HG02938 (cell line): ENCODE measurements around the gene PHACTR3.

ENCODE experiments used
- ATAC-seq: cut with Tn5 transposase; IDR thresholded peaks from one replicate; pipeline ENCODE4 v1.9.1; 2021; ENCODE audit warnings: mild to moderate bottlenecking, moderate library complexity; ENCODE audit not compliant: unreplicated experiment

Gene PHACTR3

GRCh38 chr20:59668926-59669850, 64.8 kb downstream of the PHACTR3 start:
- ATAC-seq: no peak

- no peak for ATAC-seq
Observed at GRCh38 chr20:59670786-59671492, 66.6 kb downstream of the PHACTR3 start.

GRCh38 chr20:59671661-59672471, 67.5 kb downstream of the PHACTR3 start:
- ATAC-seq: no peak

GRCh38 chr20:59672576-59672975, 68.2 kb downstream of the PHACTR3 start:
- ATAC-seq: no peak

GRCh38 chr20:59673288-59673997, 69.1 kb downstream of the PHACTR3 start:
- ATAC-seq: no peak

GRCh38 chr20:59673998-59674445, 69.7 kb downstream of the PHACTR3 start:
- ATAC-seq: no peak

- no peak for ATAC-seq
Observed at GRCh38 chr20:59676126-59676850, 71.9 kb downstream of the PHACTR3 start.

- no peak for ATAC-seq
Observed at GRCh38 chr20:59676851-59677182, 72.5 kb downstream of the PHACTR3 start.

GRCh38 chr20:59677586-59677985, 73.2 kb downstream of the PHACTR3 start:
- ATAC-seq: no peak

GRCh38 chr20:59678288-59678687, 73.9 kb downstream of the PHACTR3 start:
- ATAC-seq: no peak

GRCh38 chr20:59678951-59679350, 74.6 kb downstream of the PHACTR3 start:
- no peak for ATAC-seq

- ATAC-seq: no peak
Observed at GRCh38 chr20:59680148-59680650, 75.9 kb downstream of the PHACTR3 start.

GRCh38 chr20:59680852-59681251, 76.5 kb downstream of the PHACTR3 start:
- no peak for ATAC-seq

- no peak for ATAC-seq
Observed at GRCh38 chr20:59682603-59683002, 78.3 kb downstream of the PHACTR3 start.

GRCh38 chr20:59683181-59683580, 78.8 kb downstream of the PHACTR3 start:
- no peak for ATAC-seq

GRCh38 chr20:59684685-59685242, 80.4 kb downstream of the PHACTR3 start:
- ATAC-seq: no peak

- no peak for ATAC-seq
Observed at GRCh38 chr20:59686404-59687346, 82.3 kb downstream of the PHACTR3 start.

- ATAC-seq: no peak
Observed at GRCh38 chr20:59688356-59688755, 84.0 kb downstream of the PHACTR3 start.
